GM12892 (cell line): Measurements from ENCODE around the gene LRRC3.

ENCODE experiments used
- DNase-seq: peaks from one replicate; pipeline ENCODE4 v3.0.0; 2011; ENCODE audit not compliant: insufficient read length
- FAIRE-seq: peaks from 2 replicates; lab custom pipeline; 2011; peaks lifted over from hg19 to GRCh38; lab: Jason Lieb, UNC
- POLR2A ChIP-seq: IDR thresholded peaks from 2 replicates; pipeline ENCODE4 v1.6.1; 2011; ENCODE audit warnings: low read depth, low read length, control low read depth
- POLR2AphosphoS5 ChIP-seq: IDR thresholded peaks from 2 replicates; pipeline ENCODE4 v1.6.1; 2011; ENCODE audit warnings: low read depth, low read length, control low read depth
- TAF1 ChIP-seq: IDR thresholded peaks from 2 replicates; pipeline ENCODE4 v1.6.1; 2011; ENCODE audit warnings: low read depth, mild to moderate bottlenecking, control low read depth, low read length, borderline replicate concordance

LRRC3 gene

GRCh38 chr21:44442266-44443125 lies 12.8 kb upstream of the LRRC3 start:
- no peak for DNase-seq
- TF ChIP-seq TAF1, result no peak
- no peak for FAIRE-seq

GRCh38 chr21:44443291-44443890 lies 11.9 kb upstream of the LRRC3 start:
- FAIRE-seq (no peak), DNase-seq (no peak)
- TF ChIP-seq POLR2AphosphoS5, result no peak
- TF ChIP-seq POLR2A, result no peak
- TF ChIP-seq TAF1, result no peak

- DNase-seq (no peak), FAIRE-seq (no peak)
- no peak for TF ChIP-seq TAF1
- TF ChIP-seq POLR2AphosphoS5, result no peak
- no peak for TF ChIP-seq POLR2A
These were observed 11.4 kb upstream of the LRRC3 start for GRCh38 chr21:44443891-44444285.

- no peak for FAIRE-seq
- TF ChIP-seq POLR2A (no peak), POLR2AphosphoS5 (no peak), TAF1 (no peak)
- DNase-seq, result no peak
These were observed 10.9 kb upstream of the LRRC3 start for GRCh38 chr21:44444286-44444931.

- TF ChIP-seq TAF1 (no peak), POLR2A (no peak), POLR2AphosphoS5 (no peak)
- no peak for FAIRE-seq
These were observed 10.0 kb upstream of the LRRC3 start for GRCh38 chr21:44445145-44445812.

GRCh38 chr21:44448651-44449131 lies 6.6 kb upstream of the LRRC3 start:
- no peak for DNase-seq
- TF ChIP-seq POLR2AphosphoS5, result no peak
- no peak for FAIRE-seq

More at GRCh38 chr21:44445145-44445812, 10.0 kb upstream of the LRRC3 start:
- DNase-seq, result no peak

GRCh38 chr21:44449473-44450363 lies 5.6 kb upstream of the LRRC3 start:
- DNase-seq (no peak), FAIRE-seq (no peak)
- TF ChIP-seq POLR2A (no peak), POLR2AphosphoS5 (no peak), TAF1 (no peak)

- TF ChIP-seq TAF1, result no peak
- no peak for TF ChIP-seq POLR2AphosphoS5
- no peak for TF ChIP-seq POLR2A
- FAIRE-seq (no peak), DNase-seq (no peak)
These were observed 4.9 kb upstream of the LRRC3 start for GRCh38 chr21:44450402-44450801.

- DNase-seq (no peak), FAIRE-seq (no peak)
- TF ChIP-seq POLR2A (no peak), TAF1 (no peak), POLR2AphosphoS5 (no peak)
These were observed 4.3 kb upstream of the LRRC3 start for GRCh38 chr21:44450999-44451398.

GRCh38 chr21:44453120-44453519 lies 2.2 kb upstream of the LRRC3 start:
- DNase-seq (no peak), FAIRE-seq (no peak)
- TF ChIP-seq POLR2A, result no peak
- no peak for TF ChIP-seq TAF1
- TF ChIP-seq POLR2AphosphoS5, result no peak

- FAIRE-seq (no peak), DNase-seq (no peak)
- TF ChIP-seq TAF1, result no peak
These were observed 1.3 kb upstream of the LRRC3 start for GRCh38 chr21:44454058-44454457.
